Left lung (tissue), 10 donors: ENCODE results near the gene PUSL1. TPM values are rescaled to one million over a fixed set of nuclear protein-coding genes. Genes with fewer than 3 reads are reported as not detected.

Experiments used
- ATAC-seq: fragments of 200-7000 bp; cut with Tn5 transposase; one replicate; pipeline ENCODE4 v1.9.1; 2020; ENCODE audit warnings: moderate library complexity
- DNase-seq, 4 donors: peaks; one replicate each; pipeline ENCODE4 v3.0.0-alpha.2; 2013 to 2020
- H3K27ac ChIP-seq, 2 donors: fragments of 200-600 bp; sonication (generic) in 1 of 2; one replicate each; pipeline versions ENCODE4 v1.5.0 to v1.8.0; 2020 to 2021
- H3K27me3 ChIP-seq, 2 donors: fragments of 200-600 bp; sonication (generic) in 1 of 2; one replicate each; pipeline versions ENCODE4 v1.5.0 to v1.8.0; 2020 to 2021
- H3K36me3 ChIP-seq, 2 donors: fragments of 200-600 bp; sonication (generic) in 1 of 2; one replicate each; pipeline versions ENCODE4 v1.5.0 to v1.8.0; 2020 to 2021
- H3K4me1 ChIP-seq, 2 donors: fragments of 200-600 bp; one replicate each; pipeline ENCODE4 v1.8.0; 2021
- H3K4me3 ChIP-seq, 2 donors: fragments of 200-600 bp; sonication (generic) in 1 of 2; one replicate each; pipeline versions ENCODE4 v1.5.0 to v1.8.0; 2020 to 2021; ENCODE audit warnings: mild to moderate bottlenecking in 1 of 2
- H3K9me3 ChIP-seq, 2 donors: fragments of 200-600 bp; sonication (generic) in 1 of 2; one replicate each; pipeline versions ENCODE4 v1.5.0 to v1.8.0; 2020 to 2021
- intact Hi-C, 2 donors: fragments of 100-400 bp; cut with DNase I; formaldehyde crosslinking; loops; one replicate each; pipeline versions ENCODE4 v1.11.2 to v1.14.2; 2022
- polyA plus RNA-seq, 6 donors: library from polyadenylated mRNA; unstranded; fragments of 120-200 nt; gene quantifications; one replicate each; pipeline ENCODE4 v1.2.1, GENCODE V29; 2013; ENCODE audit not compliant: insufficient read length in 6 of 6
- total RNA-seq, 2 donors: library from RNA; stranded (reverse); fragmentation: NEBNext Ultra II Directional; extraction: Animal tissue kit (Norgen Biotek cat#: 25700); gene quantifications; one replicate each; pipeline ENCODE4 v1.2.1, GENCODE V29; 2021
- TF ChIP-seq, protein P1 (sequence below), 2 donors: fragments of 200-600 bp; sonication (generic) in 1 of 2; IDR thresholded peaks; one replicate each; pipeline versions ENCODE4 v1.5.0 to v1.8.0; 2021; ENCODE audit warnings: antibody characterized with exemption in 2 of 2
- donor health status: DM: no; HTN: yes; CAD: no.
- donor health status: DM: no; HTN: no; CAD: no.

The PUSL1 gene
- total and polyA plus RNA-seq, 8 donors, result 4.3 to 18.3 (median 8.7) TPM

DNA sequence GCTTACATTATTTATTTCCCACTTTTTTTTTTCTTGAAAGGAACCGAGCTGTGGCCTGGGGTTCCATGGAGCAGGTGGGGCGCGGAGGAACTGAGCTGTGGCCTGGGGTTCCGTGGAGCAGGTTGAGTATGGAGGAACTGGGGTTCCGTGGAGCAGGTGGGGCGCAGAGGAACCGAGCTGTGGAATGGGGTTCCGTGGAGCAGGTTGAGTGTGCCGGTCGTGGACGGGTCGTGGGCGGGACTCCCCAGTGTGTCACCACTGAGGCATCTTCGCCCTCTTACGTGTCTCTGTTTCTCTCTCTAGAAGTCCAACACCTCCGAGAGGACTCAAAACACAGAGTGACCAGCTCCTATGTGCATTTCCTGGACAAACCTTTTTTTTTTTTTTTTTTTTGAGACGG is 29.4 kb upstream of the PUSL1 start:
- no peaks in the 10 kb centered on the region for H3K9me3 ChIP-seq
- ATAC-seq (no peak), DNase-seq (no peak)
- H3K27me3 ChIP-seq, result peaks cover 0 to 8% of the 10 kb centered on the region in 2 donors
- H3K27ac ChIP-seq, result no peak overlapping the region
- intact Hi-C loops, result no loop called here
- H3K4me1 ChIP-seq, result peaks cover 5 to 8% of the 10 kb centered on the region in 2 donors
- H3K4me3 ChIP-seq, result no peak overlapping the region
- no peaks in the 10 kb centered on the region for H3K36me3 ChIP-seq
- TF ChIP-seq, protein P1, sequence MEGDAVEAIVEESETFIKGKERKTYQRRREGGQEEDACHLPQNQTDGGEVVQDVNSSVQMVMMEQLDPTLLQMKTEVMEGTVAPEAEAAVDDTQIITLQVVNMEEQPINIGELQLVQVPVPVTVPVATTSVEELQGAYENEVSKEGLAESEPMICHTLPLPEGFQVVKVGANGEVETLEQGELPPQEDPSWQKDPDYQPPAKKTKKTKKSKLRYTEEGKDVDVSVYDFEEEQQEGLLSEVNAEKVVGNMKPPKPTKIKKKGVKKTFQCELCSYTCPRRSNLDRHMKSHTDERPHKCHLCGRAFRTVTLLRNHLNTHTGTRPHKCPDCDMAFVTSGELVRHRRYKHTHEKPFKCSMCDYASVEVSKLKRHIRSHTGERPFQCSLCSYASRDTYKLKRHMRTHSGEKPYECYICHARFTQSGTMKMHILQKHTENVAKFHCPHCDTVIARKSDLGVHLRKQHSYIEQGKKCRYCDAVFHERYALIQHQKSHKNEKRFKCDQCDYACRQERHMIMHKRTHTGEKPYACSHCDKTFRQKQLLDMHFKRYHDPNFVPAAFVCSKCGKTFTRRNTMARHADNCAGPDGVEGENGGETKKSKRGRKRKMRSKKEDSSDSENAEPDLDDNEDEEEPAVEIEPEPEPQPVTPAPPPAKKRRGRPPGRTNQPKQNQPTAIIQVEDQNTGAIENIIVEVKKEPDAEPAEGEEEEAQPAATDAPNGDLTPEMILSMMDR (IDR thresholded peaks at IDR 0.05), result no peak

DNA sequence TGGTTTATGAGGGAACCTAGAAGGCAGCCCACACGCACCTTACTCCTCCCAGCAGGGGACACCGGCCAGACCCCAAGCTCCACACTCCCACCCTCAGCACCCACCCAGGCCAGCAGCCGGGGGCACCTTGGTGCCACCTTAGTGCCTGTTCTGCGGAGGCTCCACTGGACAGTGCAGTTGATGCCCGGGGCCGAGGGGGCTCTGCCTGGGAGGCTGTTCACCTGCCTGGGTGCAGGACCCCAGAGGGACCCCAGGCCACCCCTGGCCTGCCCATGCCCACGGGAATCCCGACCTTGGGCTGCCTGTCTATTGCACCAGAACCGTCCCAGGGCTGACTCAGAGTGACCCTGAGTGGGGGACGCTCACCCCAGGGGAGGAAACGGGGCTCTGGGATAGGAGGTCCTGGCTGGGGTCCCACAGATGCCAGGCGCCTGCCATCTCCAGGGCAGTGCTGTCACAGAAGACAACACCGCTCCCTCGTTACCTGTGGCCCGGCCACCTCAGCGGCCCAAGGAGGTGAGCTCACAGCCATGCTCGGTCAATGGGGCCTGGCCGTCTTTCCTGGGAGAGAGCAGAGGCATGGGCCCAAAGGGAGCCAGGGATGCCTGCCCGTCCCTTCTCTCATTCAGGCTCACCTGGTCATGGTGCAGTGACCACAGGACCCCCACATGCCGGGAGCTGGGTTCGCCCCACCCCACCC is 27.5 kb upstream of the PUSL1 start:
- ATAC-seq, result no peak
- TF ChIP-seq, protein P1 (IDR thresholded peaks at IDR 0.05), result no peak
- peak in 1 of 4 donors; percentile 67 for DNase-seq
- H3K4me1 ChIP-seq, result no peaks in the 10 kb centered on the region
- no peak overlapping the region for H3K27ac ChIP-seq
- H3K4me3 ChIP-seq, result no peak overlapping the region
- peaks cover 0 to 22% of the 10 kb centered on the region in 2 donors for H3K27me3 ChIP-seq
- H3K9me3 ChIP-seq, result no peaks in the 10 kb centered on the region
- intact Hi-C loops, result no loop called here
- H3K36me3 ChIP-seq, result no peaks in the 10 kb centered on the region

DNA sequence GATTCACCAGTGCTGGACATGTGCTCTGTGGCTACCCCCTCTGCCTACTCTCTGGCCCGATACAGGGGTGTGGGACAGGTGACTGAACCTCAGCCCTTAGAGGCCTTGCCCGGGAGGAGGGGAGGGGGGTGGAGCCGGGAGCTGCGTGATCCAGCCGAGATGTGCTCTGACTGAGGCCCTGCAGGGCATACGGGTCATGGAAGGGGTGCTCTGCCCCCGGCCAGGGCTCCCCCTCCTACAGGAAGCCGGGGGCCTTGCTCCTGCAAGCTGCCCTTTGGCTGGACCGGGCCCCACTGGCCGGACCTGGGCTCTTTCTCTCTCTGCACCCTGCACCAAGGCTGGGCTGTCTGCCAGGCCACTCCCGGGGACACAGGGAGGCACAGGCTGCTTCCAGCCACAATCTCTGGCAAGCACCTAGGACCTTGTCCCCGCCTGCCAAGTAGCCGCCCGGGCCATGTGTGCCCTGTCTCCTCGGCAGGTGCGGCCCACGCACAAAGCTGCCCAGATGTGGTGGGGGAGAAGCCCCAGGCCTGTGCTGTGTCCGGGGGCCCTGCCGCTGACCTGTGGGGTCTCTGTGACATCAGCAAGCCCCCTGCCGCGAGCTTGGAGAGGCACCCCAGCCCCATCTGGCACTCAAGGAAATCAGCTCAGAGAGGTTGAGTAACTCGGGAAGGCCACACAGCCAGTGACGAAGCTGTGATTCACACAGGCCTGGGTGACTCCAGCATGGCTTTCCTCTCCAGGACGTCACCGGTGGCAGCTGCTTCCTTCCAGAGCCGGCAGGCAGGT is 26.7 kb upstream of the PUSL1 start:
- Histone ChIP-seq H3K27me3 (peaks cover 7 to 30% of the 10 kb centered on the region in 2 donors), H3K4me3 (no peak overlapping the region), H3K9me3 (no peaks in the 10 kb centered on the region), H3K36me3 (no peaks in the 10 kb centered on the region), H3K4me1 (no peaks in the 10 kb centered on the region), H3K27ac (no peak overlapping the region)
- DNase-seq, result peak in 2 of 4 donors; percentile 63 to 87
- TF ChIP-seq, protein P1 (IDR thresholded peaks at IDR 0.05), result no peak
- intact Hi-C loops, result no loop called here
- peak; percentile 87 for ATAC-seq

DNA sequence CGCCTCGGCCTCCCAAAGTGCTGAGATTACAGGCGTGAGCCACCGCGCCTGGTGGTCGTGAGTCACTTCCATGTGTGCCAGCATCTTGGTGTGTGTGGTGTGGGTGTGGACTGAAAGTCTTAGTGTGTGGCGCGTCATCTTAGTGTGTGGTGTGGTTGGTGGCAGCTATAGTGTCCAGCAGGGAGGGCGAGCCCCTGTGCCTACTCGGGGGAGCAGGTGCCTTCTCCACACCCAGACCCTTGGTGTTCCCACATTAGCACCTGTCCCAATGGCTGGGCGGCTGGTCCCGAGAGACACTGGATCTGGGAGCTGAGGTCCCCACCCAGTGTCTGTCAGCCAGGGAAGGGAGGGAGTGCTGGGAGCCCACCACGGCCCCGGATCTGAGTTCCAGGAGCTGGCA is 25.4 kb upstream of the PUSL1 start:
- no peak overlapping the region for H3K27ac ChIP-seq
- ATAC-seq, result no peak
- TF ChIP-seq, protein P1 (IDR thresholded peaks at IDR 0.05), result no peak
- H3K36me3 ChIP-seq, result no peaks in the 10 kb centered on the region
- no peak for DNase-seq
- intact Hi-C loops, result no loop called here
- no peaks in the 10 kb centered on the region for H3K9me3 ChIP-seq
- peaks cover 8 to 43% of the 10 kb centered on the region in 2 donors for H3K27me3 ChIP-seq
- H3K4me1 ChIP-seq, result no peaks in the 10 kb centered on the region
- H3K4me3 ChIP-seq, result no peak overlapping the region

DNA sequence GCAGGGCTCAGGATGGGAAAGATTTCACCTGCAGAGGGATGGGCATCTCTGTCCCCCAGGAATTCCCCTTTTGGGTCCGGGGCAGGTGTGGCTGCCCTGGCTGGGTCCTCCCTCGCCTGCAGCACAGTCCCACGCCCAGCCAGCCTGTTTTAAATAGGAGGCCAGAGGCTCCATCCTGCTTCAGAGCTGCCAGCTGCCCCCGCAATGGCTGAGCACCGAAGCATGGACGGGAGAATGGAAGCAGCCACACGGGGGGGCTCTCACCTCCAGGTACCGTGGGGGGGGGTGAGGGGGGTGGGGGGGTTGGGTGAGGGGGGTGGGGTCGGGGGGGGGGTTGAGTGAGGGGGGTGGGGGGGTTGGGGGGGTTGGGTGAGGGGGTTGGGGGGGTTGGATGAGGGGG is 24.6 kb upstream of the PUSL1 start:
- Histone ChIP-seq H3K4me1 (no peaks in the 10 kb centered on the region), H3K4me3 (no peak overlapping the region), H3K27ac (no peak overlapping the region), H3K27me3 (peaks cover 8 to 43% of the 10 kb centered on the region in 2 donors), H3K36me3 (no peaks in the 10 kb centered on the region), H3K9me3 (no peaks in the 10 kb centered on the region)
- ATAC-seq, result no peak
- intact Hi-C loops, result no loop called here
- TF ChIP-seq, protein P1 (IDR thresholded peaks at IDR 0.05), result no peak
- DNase-seq, result no peak
